Activated CD4-positive, alpha-beta T cell treated with anti-CD3 and anti-CD28 coated beads for 4 hours (primary cell): ENCODE data around the gene GIMAP5.

Experiments used
- DNase-seq, 2 donors: peaks; one replicate each; pipeline ENCODE4 v3.0.0-alpha.2; 2020

The GIMAP5 gene

GRCh38 chr7:150778014-150778737, 41.0 kb downstream of the GIMAP5 start:
- no peak for DNase-seq

GRCh38 chr7:150778738-150779301, 41.6 kb downstream of the GIMAP5 start:
- peak; percentile 67 to 79 for DNase-seq

- no peak for DNase-seq
These were observed 43.1 kb downstream of the GIMAP5 start for GRCh38 chr7:150780292-150780691.

- no peak for DNase-seq
These were observed 43.9 kb downstream of the GIMAP5 start for GRCh38 chr7:150781103-150781502.

- no peak for DNase-seq
These were observed 44.7 kb downstream of the GIMAP5 start for GRCh38 chr7:150781961-150782360.

- DNase-seq: no peak
These were observed 47.0 kb downstream of the GIMAP5 start for GRCh38 chr7:150784120-150784736.

GRCh38 chr7:150784954-150785353, 47.7 kb downstream of the GIMAP5 start:
- no peak for DNase-seq

- no peak for DNase-seq
These were observed 50.4 kb downstream of the GIMAP5 start for GRCh38 chr7:150787321-150788281.

GRCh38 chr7:150788474-150789269, 51.5 kb downstream of the GIMAP5 start:
- no peak for DNase-seq

- no peak for DNase-seq
These were observed 53.3 kb downstream of the GIMAP5 start for GRCh38 chr7:150790416-150791075.

GRCh38 chr7:150791304-150791703, 54.1 kb downstream of the GIMAP5 start:
- DNase-seq: no peak

- DNase-seq: no peak
These were observed 54.7 kb downstream of the GIMAP5 start for GRCh38 chr7:150791746-150792452.
